ENCODE data around the gene KDELR3.

Gene KDELR3

DNA sequence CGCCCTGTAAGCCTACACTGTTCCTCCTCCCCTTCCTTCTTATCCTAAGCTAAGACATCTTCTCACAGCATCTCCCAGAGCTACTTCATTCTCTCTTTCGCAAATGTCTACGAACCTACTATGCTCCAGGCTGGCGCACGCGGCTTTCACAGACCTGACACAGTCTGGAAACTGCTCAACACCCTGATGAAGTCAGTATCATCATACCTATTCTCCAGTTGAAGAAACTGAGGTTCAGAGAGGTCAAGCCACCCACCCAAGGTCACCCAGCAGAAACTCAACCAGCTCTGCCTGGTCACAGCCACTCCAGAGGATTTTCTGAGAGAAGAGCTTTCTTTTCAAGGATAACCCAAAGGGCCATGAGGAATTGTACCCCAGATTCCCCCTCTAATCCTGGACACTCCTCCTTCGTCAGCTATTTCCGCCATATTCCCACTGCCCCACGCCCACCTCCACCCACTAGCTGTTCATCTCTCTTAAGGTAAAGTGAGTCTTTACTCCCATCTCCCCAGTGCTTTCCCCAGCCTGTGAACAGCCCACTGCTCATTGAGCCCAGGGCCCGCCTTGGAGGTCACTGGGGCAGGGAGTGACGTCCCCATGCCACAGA, 14.7 kb upstream of the KDELR3 start:
- Histone ChIP-seq H3K4me3 (ENCODE audit: low read depth, low read length) (no peak overlapping the region), H3K27ac (ENCODE audit: extremely low read depth, low read depth, low read length) (no peak overlapping the region), H3K4me1 (ENCODE audit: control insufficient read depth, insufficient read depth, low read length) (no peaks in the 10 kb centered on the region), H3K9me3 (ENCODE audit: control insufficient read depth, insufficient read depth, low read depth, low read length) (no peaks in the 10 kb centered on the region), H3K36me3 (ENCODE audit: control insufficient read depth in 2 of 2, insufficient read depth in 1 of 2, low read length in 2 of 2) (no peaks in the 10 kb centered on the region)
- ChIA-PET POLR2A (interaction anchor here (1.2 kb wide), 1 partner anchor 19 kb away, joined by 3 read pairs; no protein-coding TSS in a partner anchor), CTCF (no interaction called here)
- no peak for TF ChIP-seq ZNF391 (tag by site-specific recombination; IDR thresholded peaks at IDR 0.05; ENCODE audit: borderline replicate concordance, low read depth)
- no peak for TF ChIP-seq ZNF433 (tag by site-specific recombination; IDR thresholded peaks at IDR 0.05; ENCODE audit: low read depth)
- peak; percentile 98 for TF ChIP-seq ZNF768 (tag by site-specific recombination; IDR thresholded peaks at IDR 0.05)
- TF ChIP-seq, protein P1, sequence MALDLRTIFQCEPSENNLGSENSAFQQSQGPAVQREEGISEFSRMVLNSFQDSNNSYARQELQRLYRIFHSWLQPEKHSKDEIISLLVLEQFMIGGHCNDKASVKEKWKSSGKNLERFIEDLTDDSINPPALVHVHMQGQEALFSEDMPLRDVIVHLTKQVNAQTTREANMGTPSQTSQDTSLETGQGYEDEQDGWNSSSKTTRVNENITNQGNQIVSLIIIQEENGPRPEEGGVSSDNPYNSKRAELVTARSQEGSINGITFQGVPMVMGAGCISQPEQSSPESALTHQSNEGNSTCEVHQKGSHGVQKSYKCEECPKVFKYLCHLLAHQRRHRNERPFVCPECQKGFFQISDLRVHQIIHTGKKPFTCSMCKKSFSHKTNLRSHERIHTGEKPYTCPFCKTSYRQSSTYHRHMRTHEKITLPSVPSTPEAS (tag by site-specific recombination; IDR thresholded peaks at IDR 0.05) = no peak
- 0 out of 2 replicates have a peak, but pooled peaks have one; percentile 24 for TF ChIP-seq ZBTB8A (tag by site-specific recombination; IDR thresholded peaks at IDR 0.05)
- TF ChIP-seq, protein P2, sequence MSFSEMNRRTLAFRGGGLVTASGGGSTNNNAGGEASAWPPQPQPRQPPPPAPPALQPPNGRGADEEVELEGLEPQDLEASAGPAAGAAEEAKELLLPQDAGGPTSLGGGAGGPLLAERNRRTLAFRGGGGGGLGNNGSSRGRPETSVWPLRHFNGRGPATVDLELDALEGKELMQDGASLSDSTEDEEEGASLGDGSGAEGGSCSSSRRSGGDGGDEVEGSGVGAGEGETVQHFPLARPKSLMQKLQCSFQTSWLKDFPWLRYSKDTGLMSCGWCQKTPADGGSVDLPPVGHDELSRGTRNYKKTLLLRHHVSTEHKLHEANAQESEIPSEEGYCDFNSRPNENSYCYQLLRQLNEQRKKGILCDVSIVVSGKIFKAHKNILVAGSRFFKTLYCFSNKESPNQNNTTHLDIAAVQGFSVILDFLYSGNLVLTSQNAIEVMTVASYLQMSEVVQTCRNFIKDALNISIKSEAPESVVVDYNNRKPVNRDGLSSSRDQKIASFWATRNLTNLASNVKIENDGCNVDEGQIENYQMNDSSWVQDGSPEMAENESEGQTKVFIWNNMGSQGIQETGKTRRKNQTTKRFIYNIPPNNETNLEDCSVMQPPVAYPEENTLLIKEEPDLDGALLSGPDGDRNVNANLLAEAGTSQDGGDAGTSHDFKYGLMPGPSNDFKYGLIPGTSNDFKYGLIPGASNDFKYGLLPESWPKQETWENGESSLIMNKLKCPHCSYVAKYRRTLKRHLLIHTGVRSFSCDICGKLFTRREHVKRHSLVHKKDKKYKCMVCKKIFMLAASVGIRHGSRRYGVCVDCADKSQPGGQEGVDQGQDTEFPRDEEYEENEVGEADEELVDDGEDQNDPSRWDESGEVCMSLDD (tag by site-specific recombination; IDR thresholded peaks at IDR 0.05) = 0 out of 2 replicates have a peak, but pooled peaks have one; percentile 21
- no peak for TF ChIP-seq ZNF549 (tag by site-specific recombination; IDR thresholded peaks at IDR 0.05)
- TF ChIP-seq ZFHX2 (tag by site-specific recombination; conservative IDR thresholded peaks at IDR 0.05) = 0 out of 2 replicates have a peak, but pooled peaks have one; percentile 27
- TF ChIP-seq EGR2 (tag by site-specific recombination; IDR thresholded peaks at IDR 0.05; ENCODE audit: low read depth) = peak; percentile 52; the same call in 1 of the 2 replicates
- no peak for TF ChIP-seq ZNF341 (tag by site-specific recombination; IDR thresholded peaks at IDR 0.05; ENCODE audit: low read depth)
- no peak for TF ChIP-seq SCRT2 (tag by site-specific recombination; IDR thresholded peaks at IDR 0.05)
- TF ChIP-seq KLF8 (tag by site-specific recombination; IDR thresholded peaks at IDR 0.05) = peak; percentile 44; the same call in 1 of the 2 replicates
- TF ChIP-seq ZEB2 (tag by site-specific recombination; IDR thresholded peaks at IDR 0.05) = no peak
- TF ChIP-seq ZNF239 (tag by site-specific recombination; IDR thresholded peaks at IDR 0.05) = peak; percentile 9; the same call in 1 of the 2 replicates
- TF ChIP-seq, protein P3, sequence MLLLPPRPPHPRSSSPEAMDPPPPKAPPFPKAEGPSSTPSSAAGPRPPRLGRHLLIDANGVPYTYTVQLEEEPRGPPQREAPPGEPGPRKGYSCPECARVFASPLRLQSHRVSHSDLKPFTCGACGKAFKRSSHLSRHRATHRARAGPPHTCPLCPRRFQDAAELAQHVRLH (tag by site-specific recombination; IDR thresholded peaks at IDR 0.05) = peak; percentile 48; the same call in 1 of the 2 replicates

DNA sequence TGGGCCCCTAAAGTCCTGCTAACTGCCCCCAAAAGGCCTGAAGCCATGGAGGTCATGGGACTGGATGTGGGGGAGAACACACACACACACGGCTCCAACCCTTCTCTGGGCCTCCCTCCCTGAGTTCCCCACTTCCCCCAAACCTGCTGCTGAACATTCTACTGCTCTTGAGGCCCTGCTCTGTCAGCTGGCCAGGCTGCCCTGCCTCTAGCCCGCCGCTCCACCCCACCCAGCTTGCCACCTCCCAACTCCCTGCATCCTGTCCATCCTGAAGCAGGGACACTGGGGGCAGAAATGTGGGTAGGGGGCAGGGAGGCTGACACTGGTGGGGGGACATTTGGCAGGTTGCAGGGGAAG, 13.9 kb upstream of the KDELR3 start:
- Histone ChIP-seq H3K9me3 (ENCODE audit: control insufficient read depth, insufficient read depth, low read depth, low read length) (no peaks in the 10 kb centered on the region), H3K27ac (ENCODE audit: extremely low read depth, low read depth, low read length) (no peak overlapping the region), H3K4me1 (ENCODE audit: control insufficient read depth, insufficient read depth, low read length) (no peaks in the 10 kb centered on the region), H3K4me3 (ENCODE audit: low read depth, low read length) (no peak overlapping the region), H3K36me3 (ENCODE audit: control insufficient read depth in 2 of 2, insufficient read depth in 1 of 2, low read length in 2 of 2) (no peaks in the 10 kb centered on the region)
- TF ChIP-seq, protein P4, sequence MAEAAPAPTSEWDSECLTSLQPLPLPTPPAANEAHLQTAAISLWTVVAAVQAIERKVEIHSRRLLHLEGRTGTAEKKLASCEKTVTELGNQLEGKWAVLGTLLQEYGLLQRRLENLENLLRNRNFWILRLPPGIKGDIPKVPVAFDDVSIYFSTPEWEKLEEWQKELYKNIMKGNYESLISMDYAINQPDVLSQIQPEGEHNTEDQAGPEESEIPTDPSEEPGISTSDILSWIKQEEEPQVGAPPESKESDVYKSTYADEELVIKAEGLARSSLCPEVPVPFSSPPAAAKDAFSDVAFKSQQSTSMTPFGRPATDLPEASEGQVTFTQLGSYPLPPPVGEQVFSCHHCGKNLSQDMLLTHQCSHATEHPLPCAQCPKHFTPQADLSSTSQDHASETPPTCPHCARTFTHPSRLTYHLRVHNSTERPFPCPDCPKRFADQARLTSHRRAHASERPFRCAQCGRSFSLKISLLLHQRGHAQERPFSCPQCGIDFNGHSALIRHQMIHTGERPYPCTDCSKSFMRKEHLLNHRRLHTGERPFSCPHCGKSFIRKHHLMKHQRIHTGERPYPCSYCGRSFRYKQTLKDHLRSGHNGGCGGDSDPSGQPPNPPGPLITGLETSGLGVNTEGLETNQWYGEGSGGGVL (tag by site-specific recombination; IDR thresholded peaks at IDR 0.05) = peak; percentile 56
- no peak for TF ChIP-seq ZNF19 (tag by site-specific recombination; IDR thresholded peaks at IDR 0.05; ENCODE audit: low read depth)
- 0 out of 2 replicates have a peak, but pooled peaks have one; percentile 23 for TF ChIP-seq ZNF133 (tag by site-specific recombination; IDR thresholded peaks at IDR 0.05)
- 0 out of 2 replicates have a peak, but pooled peaks have one; percentile 6 for TF ChIP-seq ZBTB20 (tag by site-specific recombination; IDR thresholded peaks at IDR 0.05)
- ChIA-PET POLR2A (no interaction called here), CTCF (interaction anchor here (0.7 kb wide), 1 partner anchor 264 kb away, joined by 3 read pairs; no protein-coding TSS in a partner anchor)

All from HEK293 (cell line).